ENCODE data around the gene ZNF513.
A peak's percentile ranks its signal among the peaks of the same experiment; 100 is the strongest.
"Not testable (repeated sequence)": the region's sequence is repeated elsewhere in the genome, so short reads cannot be mapped to it uniquely, and the experiment has no call there.

ZNF513 gene

GRCh38 chr2:27356056-27356381 lies 24.5 kb downstream of the ZNF513 start:
- DNase-seq (ENCODE audit: low read depth): peak; percentile 74

GRCh38 chr2:27354597-27354927 lies 26.0 kb downstream of the ZNF513 start:
- DNase-seq (ENCODE audit: low read depth): no peak

GRCh38 chr2:27353762-27354596 lies 26.6 kb downstream of the ZNF513 start:
- peak; percentile 37 for DNase-seq (ENCODE audit: low read depth)

GRCh38 chr2:27353386-27353761 lies 27.2 kb downstream of the ZNF513 start:
- not testable (repeated sequence) for DNase-seq (ENCODE audit: low read depth)

- no peak for DNase-seq (ENCODE audit: low read depth)
These were observed 28.5 kb downstream of the ZNF513 start for GRCh38 chr2:27351802-27352598.

- DNase-seq (ENCODE audit: low read depth): no peak
These were observed 30.3 kb downstream of the ZNF513 start for GRCh38 chr2:27350106-27350693.

- no peak for DNase-seq (ENCODE audit: low read depth)
These were observed 32.9 kb downstream of the ZNF513 start for GRCh38 chr2:27347641-27348040.

- no peak for DNase-seq (ENCODE audit: low read depth)
These were observed 44.4 kb downstream of the ZNF513 start for GRCh38 chr2:27336173-27336572.

GRCh38 chr2:27335311-27335710 lies 45.2 kb downstream of the ZNF513 start:
- no peak for DNase-seq (ENCODE audit: low read depth)

Data from ELR (cell line).